Peyer's patch (tissue), 4 donors: ENCODE measurements around the gene SECISBP2L. TPM values are rescaled to one million over a fixed set of nuclear protein-coding genes. Genes with fewer than 3 reads are reported as not detected.

ENCODE experiments used
- DNase-seq, 3 donors: peaks; one replicate each; pipeline ENCODE4 v3.0.0-alpha.2; 2017 to 2019
- H3K27ac ChIP-seq, 4 donors: fragments of 200-600 bp; sonication (generic); one replicate each; pipeline ENCODE4 v1.5.1; 2016 to 2019
- H3K27me3 ChIP-seq, 2 donors: fragments of 200-600 bp; sonication (generic); one replicate each; pipeline ENCODE4 v1.5.1; 2019
- H3K36me3 ChIP-seq, 3 donors: fragments of 200-600 bp; sonication (generic); one replicate each; pipeline ENCODE4 v1.5.1; 2016 to 2019
- H3K4me1 ChIP-seq, 4 donors: fragments of 200-600 bp; sonication (generic); one replicate each; pipeline ENCODE4 v1.5.1; 2016 to 2019
- H3K4me3 ChIP-seq, 4 donors: fragments of 200-600 bp; sonication (generic); 1 replicate in 3 of 4; 2 replicates in 1 of 4; pipeline ENCODE4 v1.5.1; 2016 to 2019; ENCODE audit warnings: mild to moderate bottlenecking in 1 of 4
- H3K9me3 ChIP-seq, 4 donors: fragments of 200-600 bp; sonication (generic); one replicate each; pipeline ENCODE4 v1.5.1; 2016 to 2019; ENCODE audit warnings: mild to moderate bottlenecking in 1 of 4
- POLR2A ChIP-seq, 2 donors: fragments of 450-650 bp; IDR thresholded peaks; one replicate each; pipeline ENCODE4 v1.5.1; 2017; ENCODE audit warnings: antibody characterized with exemption in 2 of 2, mild to moderate bottlenecking in 2 of 2, moderate library complexity in 2 of 2
- total RNA-seq, 4 donors: library from RNA; depleted of rRNA; stranded (reverse); fragments of >200 nt; gene quantifications; one replicate each; pipeline ENCODE4 v1.1.0, GENCODE V29; 2016
- TF ChIP-seq, protein P1 (sequence below), 6 experiments: fragments of 450-650 bp in 4 of 6; fragments of 200-600 bp in 2 of 6; sonication (generic) in 1 of 6; IDR thresholded peaks; one replicate each; pipeline ENCODE4 v1.5.1; 2017 to 2019; ENCODE audit warnings: antibody characterized with exemption in 6 of 6, mild to moderate bottlenecking in 3 of 6, moderate library complexity in 1 of 6

The SECISBP2L gene
- total RNA-seq, 4 donors from 2014 or later, result 29.7 to 41.0 (median 34.5) TPM

GRCh38 chr15:49015896-49016295, 30.4 kb downstream of the SECISBP2L start:
- Histone ChIP-seq H3K9me3 (no peaks in the 10 kb centered on the region), H3K4me3 (no peak overlapping the region), H3K36me3 (peaks cover 0 to 44% (median 0%) of the 10 kb centered on the region in 3 donors), H3K27ac (no peak overlapping the region), H3K27me3 (no peaks in the 10 kb centered on the region), H3K4me1 (no peaks in the 10 kb centered on the region)
- DNase-seq, result no peak
- TF ChIP-seq POLR2A (IDR thresholded peaks at IDR 0.05), result no peak
- TF ChIP-seq, protein P1, sequence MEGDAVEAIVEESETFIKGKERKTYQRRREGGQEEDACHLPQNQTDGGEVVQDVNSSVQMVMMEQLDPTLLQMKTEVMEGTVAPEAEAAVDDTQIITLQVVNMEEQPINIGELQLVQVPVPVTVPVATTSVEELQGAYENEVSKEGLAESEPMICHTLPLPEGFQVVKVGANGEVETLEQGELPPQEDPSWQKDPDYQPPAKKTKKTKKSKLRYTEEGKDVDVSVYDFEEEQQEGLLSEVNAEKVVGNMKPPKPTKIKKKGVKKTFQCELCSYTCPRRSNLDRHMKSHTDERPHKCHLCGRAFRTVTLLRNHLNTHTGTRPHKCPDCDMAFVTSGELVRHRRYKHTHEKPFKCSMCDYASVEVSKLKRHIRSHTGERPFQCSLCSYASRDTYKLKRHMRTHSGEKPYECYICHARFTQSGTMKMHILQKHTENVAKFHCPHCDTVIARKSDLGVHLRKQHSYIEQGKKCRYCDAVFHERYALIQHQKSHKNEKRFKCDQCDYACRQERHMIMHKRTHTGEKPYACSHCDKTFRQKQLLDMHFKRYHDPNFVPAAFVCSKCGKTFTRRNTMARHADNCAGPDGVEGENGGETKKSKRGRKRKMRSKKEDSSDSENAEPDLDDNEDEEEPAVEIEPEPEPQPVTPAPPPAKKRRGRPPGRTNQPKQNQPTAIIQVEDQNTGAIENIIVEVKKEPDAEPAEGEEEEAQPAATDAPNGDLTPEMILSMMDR (IDR thresholded peaks at IDR 0.05), result no peak

- H3K4me1 ChIP-seq, result no peaks in the 10 kb centered on the region
- no peaks in the 10 kb centered on the region for H3K9me3 ChIP-seq
- H3K36me3 ChIP-seq, result peaks cover 0 to 63% (median 5%) of the 10 kb centered on the region in 3 donors
These were observed 46.9 kb downstream of the SECISBP2L start for GRCh38 chr15:48999314-48999713.

DNA sequence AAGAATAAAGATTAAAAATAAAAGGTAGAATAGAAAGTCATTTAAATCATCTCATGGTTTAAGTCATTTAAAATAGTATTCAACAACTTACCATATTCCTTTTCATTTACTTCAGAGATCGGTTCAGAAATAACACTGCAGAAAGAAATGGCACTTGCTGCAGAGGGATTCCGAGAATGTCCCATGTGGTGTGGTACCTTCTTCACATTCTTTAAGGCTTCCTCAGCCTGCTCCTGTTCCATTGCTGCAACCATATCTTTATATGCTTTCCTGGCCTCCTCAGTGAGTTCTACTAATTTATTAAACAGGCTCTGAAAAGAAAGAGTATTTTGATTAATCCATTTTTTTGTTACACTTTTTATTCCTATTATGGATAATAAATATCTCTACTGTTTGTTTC, 50.0 kb downstream of the SECISBP2L start:
- Histone ChIP-seq H3K4me1 (no peaks in the 10 kb centered on the region), H3K9me3 (no peaks in the 10 kb centered on the region), H3K4me3 (no peak overlapping the region), H3K27me3 (no peaks in the 10 kb centered on the region), H3K27ac (no peak overlapping the region), H3K36me3 (peaks cover 0 to 83% (median 5%) of the 10 kb centered on the region in 3 donors)
- TF ChIP-seq, protein P1 (IDR thresholded peaks at IDR 0.05), result no peak
- TF ChIP-seq POLR2A (IDR thresholded peaks at IDR 0.05), result no peak
- DNase-seq, result no peak

More at GRCh38 chr15:48999314-48999713, 46.9 kb downstream of the SECISBP2L start:
- no peak for DNase-seq
- Histone ChIP-seq H3K27ac (no peak overlapping the region), H3K27me3 (no peaks in the 10 kb centered on the region), H3K4me3 (no peak overlapping the region)
- TF ChIP-seq, protein P1 (IDR thresholded peaks at IDR 0.05), result no peak
- no peak for TF ChIP-seq POLR2A (IDR thresholded peaks at IDR 0.05)

DNA sequence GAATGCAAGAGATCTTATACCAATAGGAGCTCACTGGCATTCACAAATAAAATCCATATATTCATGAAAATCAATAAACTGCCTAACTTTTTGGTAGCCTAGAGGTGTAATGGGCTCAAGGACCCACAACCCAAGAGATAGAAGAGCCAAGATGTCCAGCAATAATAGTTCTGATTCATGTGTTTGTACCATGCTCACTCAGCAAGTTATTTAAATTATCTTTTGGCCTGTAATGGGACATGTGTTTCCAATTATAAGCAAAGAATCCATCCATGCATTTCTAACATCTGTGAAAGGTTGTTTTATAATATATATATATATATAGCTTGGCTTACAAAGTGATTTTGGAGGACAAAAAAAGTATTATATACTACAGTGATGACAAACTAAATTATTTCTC, 52.9 kb downstream of the SECISBP2L start:
- H3K36me3 ChIP-seq, result peaks cover 0 to 66% (median 5%) of the 10 kb centered on the region in 3 donors
- TF ChIP-seq, protein P1 (IDR thresholded peaks at IDR 0.05), result no peak
- TF ChIP-seq POLR2A (IDR thresholded peaks at IDR 0.05), result no peak

GRCh38 chr15:48992545-48992944, 53.7 kb downstream of the SECISBP2L start:
- Histone ChIP-seq H3K4me3 (no peak overlapping the region), H3K27me3 (no peaks in the 10 kb centered on the region), H3K9me3 (no peaks in the 10 kb centered on the region), H3K27ac (no peak overlapping the region), H3K36me3 (peaks cover 0 to 58% (median 0%) of the 10 kb centered on the region in 3 donors), H3K4me1 (no peaks in the 10 kb centered on the region)
- TF ChIP-seq, protein P1 (IDR thresholded peaks at IDR 0.05), result no peak
- TF ChIP-seq POLR2A (IDR thresholded peaks at IDR 0.05), result no peak
- DNase-seq, result no peak

More for the DNA sequence above, 52.9 kb downstream of the SECISBP2L start:
- no peak for DNase-seq
- no peaks in the 10 kb centered on the region for H3K27me3 ChIP-seq
- H3K27ac ChIP-seq, result no peak overlapping the region
- no peaks in the 10 kb centered on the region for H3K9me3 ChIP-seq
- no peaks in the 10 kb centered on the region for H3K4me1 ChIP-seq
- no peak overlapping the region for H3K4me3 ChIP-seq

DNA sequence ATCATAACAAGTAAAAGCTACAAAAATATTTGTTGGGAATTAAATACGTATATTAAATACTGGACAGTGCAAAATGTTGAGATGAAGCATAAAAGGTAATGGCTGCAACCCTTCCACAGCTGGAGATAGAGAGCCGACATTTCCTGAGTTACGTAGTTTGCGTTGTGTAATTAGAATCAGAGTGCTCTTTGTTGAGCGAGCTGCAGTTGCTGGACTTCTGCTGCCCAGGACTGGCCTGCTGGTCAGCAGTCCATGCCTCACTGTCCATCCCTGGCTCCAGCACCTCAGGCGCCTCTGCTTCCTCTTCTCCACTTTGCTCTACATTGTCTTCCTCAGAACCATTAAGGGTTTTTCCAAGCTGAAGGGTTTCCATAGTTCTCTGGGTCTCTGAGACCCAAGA, 54.1 kb downstream of the SECISBP2L start:
- Histone ChIP-seq H3K27me3 (no peaks in the 10 kb centered on the region), H3K9me3 (no peaks in the 10 kb centered on the region), H3K4me3 (no peak overlapping the region), H3K4me1 (no peaks in the 10 kb centered on the region), H3K27ac (no peak overlapping the region), H3K36me3 (peaks cover 0 to 54% (median 0%) of the 10 kb centered on the region in 3 donors)
- DNase-seq, result no peak
- TF ChIP-seq POLR2A (IDR thresholded peaks at IDR 0.05), result no peak
- TF ChIP-seq, protein P1 (IDR thresholded peaks at IDR 0.05), result no peak
